NCI-H187 treated with DMSO at 0.1 percent for 48 hours (cell line): ENCODE measurements around the gene FARS2.
"Not testable (repeated sequence)": the region's sequence is repeated elsewhere in the genome, so short reads cannot be mapped to it uniquely, and the experiment has no call there.

Source experiments
- DNase-seq: peaks from one replicate; lab custom pipeline; 2025; lab: John Stamatoyannopoulos, UW

Gene FARS2

DNA sequence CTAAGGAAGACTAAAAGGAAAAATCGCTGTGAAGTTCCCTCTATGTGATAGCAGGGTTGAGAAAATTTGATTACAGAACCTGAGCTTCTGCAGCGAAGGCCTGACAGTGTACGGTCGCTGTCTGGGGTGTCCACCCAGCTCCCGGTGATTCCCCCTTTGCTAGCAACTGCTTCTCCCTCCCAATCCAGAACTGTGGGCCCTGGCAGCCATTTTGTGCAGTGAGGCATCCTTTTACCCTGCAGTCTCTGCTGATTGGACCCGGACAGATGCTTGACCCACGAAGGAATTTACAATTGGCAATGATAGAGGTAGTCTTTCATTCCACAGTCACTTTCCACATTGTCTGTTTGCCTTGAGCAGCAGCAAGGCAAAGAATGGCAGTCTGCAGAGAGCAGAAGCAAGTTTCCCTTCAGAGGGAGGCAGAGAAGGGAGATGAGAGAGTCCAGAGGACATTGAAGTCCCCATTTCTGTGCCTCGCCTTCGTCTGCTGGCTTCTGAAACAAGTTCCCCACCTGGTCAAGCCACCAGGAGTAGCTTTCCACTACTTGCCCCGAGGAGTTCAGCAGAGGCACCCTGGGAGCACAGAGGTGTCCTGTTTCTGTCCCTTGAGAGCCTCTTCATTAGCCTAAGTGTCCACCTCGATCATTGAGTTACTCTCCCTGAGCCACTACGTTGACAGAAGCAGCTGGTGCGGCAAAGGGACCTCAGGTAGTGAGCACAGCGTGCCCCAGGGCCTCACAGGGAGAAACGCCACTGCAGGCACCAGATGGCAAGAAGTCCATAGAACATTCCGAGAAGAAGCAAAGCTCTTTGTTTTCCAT lies 375.1 kb downstream of the FARS2 start:
- no peak for DNase-seq

DNA sequence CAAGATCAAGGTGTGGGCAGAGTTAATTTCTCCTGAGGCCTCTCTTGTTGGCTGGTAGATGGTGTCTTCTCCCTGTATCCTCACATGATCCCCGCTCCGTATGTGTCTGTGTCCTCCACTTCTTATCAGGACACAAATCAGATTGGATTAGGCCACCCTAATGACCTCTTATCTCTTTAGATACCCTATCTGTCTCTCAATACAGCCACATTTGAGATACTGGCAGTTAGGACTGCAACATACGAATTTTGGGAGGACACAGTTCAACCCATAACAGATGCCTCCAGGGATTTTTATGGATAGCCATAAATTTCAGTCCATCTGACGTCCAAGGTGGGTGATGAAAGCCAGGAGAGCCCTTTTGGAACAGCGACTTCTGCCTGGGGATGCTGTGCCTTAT lies 376.4 kb downstream of the FARS2 start:
- no peak for DNase-seq

DNA sequence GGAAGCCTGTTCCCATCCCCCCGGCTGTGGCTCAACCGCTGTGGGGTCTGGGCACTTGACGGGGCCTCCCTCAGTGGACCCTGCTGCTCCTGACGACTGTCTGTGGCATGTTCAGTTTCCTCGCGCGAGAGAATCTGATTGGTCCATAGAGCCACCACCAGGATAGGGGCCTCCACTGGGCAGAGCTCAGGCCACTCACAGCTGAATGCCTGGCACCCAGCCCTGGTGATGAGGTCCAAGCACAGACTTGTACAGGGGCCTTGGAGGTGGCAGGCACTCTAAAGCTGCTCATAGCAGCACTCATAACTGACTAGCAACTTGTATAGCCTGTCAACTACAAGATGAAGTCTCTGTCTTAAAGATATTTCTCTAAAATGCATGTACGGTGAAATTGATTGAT lies 377.4 kb downstream of the FARS2 start:
- DNase-seq = no peak

DNA sequence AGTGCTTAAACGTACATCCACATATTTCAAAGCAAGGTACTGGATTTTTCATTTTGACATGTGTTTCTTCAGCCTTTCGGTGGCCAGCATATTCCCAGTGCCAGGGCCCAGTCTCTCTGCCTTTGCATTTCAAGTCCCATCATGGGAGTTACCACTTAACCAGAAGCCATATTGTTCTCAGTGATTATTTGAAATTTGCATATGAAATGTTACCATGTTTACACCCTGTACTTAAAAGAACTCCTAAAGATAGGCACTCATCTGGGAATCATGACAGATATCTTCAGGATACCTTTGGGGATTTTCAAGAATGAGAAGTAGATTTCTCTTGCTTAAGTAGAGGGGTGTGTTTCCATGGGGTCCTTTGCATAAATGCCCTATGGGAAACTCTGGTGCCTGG lies 377.9 kb downstream of the FARS2 start:
- no peak for DNase-seq

DNA sequence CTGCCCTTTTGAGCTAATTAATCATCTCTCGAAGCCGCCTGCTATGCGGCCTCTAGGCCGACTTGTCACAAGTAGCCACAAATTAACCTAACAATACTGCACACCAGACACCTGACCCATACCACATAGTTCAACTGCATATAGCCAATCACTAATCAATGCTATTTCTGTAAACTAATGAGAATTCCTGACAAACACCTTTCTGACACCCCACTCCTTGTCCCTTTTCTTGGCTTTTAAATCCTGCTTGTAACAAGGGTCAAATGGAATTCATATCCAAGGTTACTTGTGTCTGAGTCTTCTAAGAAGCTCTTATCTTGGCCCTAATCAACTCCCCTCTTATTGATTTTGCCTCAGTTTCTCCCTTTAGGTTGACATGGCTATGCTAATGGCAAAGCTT lies 379.3 kb downstream of the FARS2 start:
- no peak for DNase-seq

DNA sequence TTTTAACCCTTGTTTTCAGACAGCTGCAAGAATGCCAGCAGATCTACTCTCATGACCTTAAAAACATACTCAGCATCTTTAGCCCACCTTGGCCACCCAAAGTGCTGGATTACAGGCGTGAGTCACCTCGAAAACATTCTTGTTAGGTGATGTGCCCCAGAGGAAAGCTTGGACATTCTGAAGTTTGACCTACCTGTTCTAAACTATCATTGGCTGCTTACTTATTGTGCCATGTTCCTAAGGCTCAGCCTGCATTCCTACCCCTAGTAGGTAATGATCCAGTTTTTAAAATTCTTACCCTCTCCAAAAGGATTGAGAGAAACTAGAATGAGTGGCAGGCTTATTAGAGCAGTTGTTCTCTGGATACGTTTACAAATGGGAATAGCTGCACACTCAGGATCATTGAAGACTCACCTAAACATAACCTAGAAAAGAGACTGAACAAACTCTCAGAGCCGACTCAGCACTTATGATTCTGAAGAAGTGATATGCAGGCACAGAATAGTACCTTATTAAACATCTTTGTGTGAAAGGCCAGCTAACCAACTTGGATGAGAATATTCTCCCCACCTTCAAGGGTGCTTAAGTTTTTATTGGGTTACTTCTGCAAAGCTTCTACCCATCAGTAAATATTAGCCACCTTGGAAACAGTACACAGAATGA lies 383.3 kb downstream of the FARS2 start:
- no peak for DNase-seq

DNA sequence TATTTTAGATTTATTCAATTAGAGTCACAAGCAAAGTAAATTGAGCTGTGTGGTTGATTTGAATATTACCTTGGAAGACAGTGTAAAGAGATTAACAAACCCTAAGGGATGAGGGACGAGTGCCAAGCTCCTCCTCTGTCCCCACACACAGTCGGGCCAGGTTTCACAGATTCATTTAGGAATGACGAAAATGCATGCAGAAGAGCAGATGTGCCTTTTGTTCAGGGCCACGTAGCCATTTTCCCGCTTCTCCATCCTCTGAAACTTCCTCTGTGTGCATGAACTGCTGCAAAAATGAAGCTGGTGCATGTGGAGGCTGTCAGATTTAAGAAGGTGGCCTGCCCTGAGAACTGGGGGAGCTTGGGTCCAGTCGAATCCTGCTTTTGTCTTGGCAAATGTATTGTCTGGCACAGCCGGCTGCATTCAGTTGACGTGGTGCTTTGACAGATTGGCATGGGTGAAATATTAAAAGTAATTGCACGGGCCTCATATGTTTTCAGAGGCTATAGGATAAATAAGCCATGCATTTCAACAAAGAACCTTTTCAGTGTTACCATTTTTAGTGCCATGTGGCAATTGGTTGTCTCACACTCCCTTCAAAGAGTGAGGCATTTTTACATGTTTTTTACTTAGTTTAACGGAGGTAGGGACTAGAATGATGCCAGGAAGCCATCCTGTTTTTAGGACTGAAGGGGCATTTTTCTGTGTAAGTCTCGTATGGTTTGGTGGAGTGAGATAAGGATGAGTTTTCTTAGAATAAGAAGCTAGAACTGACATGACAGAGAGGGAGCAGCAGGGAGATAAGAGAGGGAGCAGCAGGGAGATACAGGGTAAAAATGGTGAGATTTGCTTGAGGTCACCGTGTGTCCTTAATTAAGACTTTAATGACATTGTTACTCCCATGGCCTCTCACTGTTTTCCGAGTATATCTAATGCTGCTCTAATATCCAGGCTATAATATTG lies 384.3 kb downstream of the FARS2 start:
- no peak for DNase-seq

DNA sequence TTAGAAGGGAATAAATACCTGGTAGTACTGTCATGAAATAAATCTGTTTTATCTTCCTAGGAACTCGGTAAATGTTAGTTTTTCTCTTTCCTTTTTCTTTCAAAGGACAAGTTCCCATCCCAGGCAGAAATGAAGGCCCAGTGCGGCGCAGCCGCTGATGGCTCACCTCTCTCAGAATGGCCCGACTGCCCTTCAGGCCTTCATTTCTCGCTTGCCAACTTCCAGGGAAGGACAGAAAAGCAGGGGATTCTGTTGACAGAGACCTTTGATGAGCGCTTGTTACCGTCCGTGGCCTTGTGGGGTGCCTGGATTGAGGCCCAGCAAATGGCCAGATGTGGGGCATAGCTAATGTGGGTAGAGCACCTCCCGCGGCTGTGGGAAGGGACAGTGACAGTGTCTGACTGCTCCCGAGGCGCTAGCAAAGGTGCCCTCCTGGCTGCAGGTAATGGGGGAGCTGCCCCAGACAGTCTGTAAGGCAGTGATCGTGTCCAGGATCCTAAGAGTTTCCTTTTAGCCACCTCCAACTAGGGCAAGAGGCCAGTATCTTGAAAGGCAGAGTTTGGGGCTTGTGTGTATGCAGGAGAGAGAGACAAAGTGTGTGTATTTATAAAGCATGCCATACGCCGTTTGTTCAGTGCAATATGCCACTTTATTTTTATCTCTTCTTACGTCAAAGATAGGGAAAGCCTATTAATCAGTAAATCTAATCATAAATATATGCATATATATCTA lies 391.3 kb downstream of the FARS2 start:
- DNase-seq = no peak

DNA sequence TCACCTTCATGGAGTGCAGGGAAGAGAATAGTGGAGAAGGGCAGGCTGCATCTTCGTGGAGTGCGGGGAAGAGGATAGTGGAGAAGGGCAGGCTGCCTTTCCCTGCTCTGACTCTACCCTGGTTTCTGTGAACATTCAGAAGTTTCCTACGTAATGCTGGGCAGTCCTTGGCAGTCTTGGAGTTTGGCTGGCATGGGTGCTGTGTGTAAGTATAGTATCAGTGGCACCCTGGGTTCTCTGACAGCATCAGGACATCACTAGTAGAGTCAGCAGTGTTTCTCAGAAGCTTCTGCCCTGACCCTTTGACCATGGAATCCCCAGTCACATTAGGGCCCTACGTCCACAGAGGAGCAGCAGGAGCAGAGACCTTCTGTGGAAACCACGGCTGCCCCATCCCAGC lies 392.5 kb downstream of the FARS2 start:
- no peak for DNase-seq

DNA sequence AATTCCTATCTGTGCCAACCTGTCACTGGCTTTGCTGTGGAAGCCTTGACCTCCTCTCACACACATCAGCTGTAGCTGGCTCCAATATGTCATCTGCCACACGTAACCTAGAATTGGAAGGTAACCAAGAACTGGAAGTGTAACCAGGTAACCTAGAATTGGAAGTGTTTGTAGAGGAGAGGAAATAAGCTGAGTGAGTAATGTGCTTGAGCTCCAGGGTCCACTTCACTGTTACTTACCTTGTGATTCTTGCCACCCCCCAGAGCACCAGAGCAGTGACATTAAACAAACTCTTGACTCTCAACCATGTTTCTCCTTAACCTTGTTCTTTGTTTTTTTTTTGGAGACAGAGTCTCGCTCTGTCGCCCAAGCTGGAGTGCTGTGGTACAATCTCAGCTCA lies 394.9 kb downstream of the FARS2 start:
- DNase-seq = no peak

DNA sequence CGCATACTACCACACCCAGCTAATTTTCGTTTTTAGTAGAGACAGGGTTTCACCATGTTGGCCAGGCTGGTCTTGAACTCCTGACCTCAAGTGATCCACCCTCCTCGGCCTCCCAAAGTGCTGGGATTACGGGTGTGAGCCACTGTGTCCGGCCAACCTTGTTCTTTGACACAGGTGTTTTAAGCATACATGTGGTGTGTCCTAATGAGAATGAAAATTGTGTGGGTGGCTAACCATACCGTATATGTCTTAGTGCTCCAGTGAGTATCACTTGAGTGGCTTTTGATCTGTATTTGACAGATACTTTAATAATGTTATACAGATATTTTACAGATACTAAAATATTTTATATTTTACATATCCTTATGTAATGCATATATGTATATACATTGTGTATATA lies 395.4 kb downstream of the FARS2 start:
- not testable (repeated sequence) for DNase-seq

DNA sequence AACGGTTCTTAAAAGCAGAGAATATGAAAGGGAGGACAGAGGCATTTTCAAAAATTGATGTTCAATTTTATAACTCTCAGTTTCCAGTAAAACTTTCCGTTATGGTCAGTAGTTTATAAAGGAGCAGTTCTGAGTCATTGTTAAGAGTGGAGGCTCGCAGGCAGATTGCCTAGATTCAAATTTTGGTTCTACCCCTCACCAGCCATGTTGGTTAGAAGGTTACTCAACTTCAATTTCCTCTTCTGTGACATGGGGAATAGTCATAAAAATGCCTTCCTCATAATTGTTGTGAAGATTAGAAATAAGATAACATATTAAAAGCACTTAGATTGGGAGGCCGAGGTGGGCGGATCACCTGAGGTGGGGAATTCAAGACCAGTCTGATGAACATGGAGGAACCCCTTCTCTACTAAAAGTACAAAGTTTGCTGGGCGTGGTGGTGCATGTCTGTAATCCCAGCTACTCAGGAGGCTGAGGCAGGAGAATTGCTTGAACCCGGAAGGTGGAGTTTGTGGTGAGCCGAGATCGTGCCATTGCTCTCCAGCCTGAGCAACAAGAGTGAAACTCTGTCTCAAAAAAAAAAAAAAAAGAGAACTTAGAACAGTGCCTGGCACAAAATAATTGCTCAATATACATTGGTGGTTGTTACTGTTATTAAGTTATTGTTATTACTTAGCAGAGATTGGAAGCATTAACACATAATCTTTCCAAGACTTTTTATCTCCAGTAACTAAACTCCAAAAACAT lies 396.5 kb downstream of the FARS2 start:
- no peak for DNase-seq

DNA sequence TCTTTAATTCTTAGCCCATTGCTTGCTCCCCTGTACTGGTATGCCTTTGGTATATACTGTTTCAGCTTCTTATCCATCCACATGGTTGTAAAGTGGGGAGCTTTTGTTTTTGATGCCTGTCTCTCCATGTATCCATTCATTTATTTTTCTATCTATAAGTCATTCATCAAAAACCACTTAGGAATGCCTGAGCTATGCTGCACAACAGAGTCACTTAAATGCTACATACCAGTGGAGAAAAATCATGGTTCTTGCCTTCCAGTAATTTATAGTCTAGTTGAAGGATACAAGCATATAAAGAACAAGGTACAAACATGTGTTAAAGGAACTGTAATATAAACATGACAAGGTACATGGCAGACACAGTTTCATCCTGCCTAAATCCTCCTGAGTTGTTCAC lies 398.2 kb downstream of the FARS2 start:
- DNase-seq = no peak

DNA sequence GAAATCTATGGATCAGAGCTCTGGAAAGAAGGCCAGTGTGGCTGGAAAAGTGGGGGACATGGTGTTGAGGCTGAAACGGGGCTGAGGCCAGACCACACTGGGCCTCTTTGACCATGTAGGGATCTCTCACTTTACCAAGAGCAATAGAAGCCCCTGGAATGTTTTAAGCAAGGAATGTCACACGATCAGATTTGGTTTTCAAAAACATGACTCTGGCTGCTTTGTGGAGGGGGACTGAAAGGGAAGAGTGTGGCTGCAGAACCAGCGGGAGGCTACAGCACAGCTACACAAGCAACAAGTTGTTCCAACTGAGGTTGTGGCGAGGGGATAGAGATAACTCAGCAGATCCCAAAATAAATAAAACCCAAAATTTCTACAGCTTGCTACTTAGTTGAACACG lies 399.5 kb downstream of the FARS2 start:
- DNase-seq = no peak

DNA sequence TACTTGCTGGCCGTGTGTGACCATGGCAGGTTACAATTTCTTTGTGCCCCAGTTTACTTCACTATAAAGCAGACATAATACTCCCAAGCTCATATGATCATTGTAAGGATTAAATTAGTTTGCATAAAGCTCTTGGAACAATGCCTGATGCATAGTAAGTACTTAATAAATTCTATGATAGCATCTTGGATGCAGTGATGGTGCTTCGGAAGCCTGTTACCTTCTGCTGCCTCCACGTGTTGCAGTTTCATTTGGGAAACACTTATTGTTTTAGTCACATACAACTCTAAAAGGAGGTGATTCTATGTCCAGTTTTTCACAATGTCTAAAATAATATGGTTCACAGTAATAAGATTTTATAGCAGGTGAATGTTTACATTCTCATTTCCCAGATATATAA lies 401.5 kb downstream of the FARS2 start:
- no peak for DNase-seq

DNA sequence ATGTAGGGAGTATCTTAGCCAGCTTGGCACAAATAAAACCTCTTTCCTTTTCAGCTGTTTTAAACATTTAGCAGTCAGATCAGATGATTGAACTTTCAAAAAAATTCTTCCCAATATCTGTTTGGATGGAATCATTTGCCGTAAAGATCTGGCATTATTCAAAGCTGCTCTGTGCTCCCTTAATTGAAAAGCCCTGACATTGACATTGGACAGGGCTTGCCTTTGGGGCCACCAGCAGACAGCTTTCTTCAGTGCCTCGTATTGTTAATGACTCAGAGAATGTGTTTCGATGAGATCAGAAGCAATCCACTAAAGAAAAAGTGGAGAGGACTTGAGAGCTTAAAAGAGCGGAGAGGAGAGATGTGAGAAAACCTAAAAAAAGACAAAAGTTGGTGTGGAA lies 401.9 kb downstream of the FARS2 start:
- DNase-seq = no peak

DNA sequence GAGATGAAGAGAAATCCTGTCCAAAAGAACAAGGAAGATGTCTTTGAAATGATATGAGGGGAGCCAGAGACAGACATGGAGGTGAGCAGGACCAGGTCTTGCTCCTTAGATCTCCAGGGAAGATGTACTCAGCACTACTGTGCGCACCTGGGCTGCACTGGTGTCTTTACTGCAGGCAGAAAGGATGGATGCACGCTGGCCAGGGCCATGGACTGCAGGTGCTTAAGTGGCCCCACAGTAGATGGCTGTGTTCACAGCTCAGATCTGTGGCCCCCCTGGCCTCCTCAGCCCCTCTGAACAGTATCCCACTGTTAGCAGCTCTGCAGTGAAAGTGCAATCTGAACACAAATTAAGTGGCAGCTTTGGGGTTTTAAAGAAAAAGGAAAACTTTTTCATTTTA lies 402.4 kb downstream of the FARS2 start:
- DNase-seq = no peak

DNA sequence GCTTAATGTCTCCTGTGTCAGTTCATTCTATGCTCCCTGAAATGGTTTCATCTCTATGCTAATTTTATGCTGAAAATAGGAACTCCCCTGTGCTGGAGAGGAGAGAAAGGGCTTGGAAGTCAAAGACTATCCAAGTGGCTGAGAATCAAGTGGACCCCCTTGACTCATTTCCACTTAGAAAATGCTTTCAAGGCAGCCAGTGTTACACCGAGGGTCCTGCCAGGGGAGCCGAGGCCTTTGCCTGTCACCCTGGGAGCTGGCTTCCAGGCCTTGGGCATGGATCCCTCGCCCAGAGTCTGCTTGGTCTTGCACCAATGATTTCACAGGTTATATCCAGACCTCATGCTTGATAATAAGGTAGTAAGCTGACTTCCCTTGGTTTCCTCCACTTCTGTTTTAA lies 402.8 kb downstream of the FARS2 start:
- DNase-seq = no peak

DNA sequence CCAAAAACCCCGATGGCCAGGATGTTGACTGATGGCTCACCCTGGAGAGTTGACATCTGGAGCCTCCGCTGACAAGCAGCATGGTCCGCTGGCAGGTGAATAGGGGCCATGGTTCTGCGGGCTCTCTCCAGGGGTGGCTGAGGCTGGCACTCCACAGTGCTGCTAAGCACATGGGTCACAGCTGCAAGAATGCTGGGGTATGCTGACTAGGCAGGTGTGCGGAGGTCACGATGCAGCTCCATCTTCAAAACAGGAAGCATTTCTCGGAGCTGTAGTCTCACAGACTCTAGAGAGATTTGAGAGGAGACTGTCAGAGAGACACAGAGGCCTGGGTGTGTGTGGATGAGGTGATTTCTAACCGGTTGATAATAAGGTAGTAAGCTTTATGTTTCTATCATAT lies 403.9 kb downstream of the FARS2 start:
- DNase-seq = no peak

DNA sequence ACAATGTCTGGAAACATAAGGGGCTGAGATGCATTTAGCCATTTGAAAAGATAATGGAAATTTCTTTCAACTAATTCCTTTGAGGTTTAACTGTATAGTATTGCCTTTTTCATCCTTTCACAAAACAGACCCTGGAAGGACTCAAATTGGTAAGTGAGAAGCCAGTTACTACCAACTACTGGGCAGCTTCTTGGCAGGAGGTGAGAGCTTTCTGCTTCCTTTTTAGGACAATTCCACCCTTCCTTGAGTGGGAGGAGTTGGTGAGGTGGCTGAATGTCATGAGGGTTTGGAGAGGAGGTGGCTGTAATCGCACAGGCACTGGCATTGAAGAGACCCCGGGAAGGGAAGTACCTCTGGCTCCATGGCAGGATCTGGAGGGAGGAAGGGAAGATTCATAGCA lies 404.4 kb downstream of the FARS2 start:
- no peak for DNase-seq

DNA sequence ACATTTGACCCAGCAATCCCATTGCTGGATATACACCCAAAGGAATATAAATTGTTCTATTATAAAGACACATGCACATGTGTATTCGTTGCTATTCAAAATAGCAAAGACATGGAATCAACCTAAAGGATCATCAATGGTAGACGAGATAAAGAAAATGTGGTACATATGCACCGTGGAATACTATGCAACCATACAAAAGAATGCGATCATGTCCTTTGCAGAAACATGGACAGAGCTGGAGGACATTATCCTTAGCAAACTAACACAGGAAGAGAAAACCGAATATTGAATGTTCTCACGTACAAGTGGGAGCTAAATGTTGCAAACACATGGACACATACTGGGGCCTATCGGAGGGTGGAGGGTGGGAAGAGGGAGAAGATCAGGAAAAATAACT lies 405.4 kb downstream of the FARS2 start:
- no peak for DNase-seq
